GM03348 (cell line): ENCODE results near the gene SPEN.
A peak's percentile ranks its signal among the peaks of the same experiment; 100 is the strongest.
"Not testable (repeated sequence)": the region's sequence is repeated elsewhere in the genome, so short reads cannot be mapped to it uniquely, and the experiment has no call there.

Experiments
- DNase-seq: peaks from one replicate; pipeline ENCODE4 v3.0.0; 2012; ENCODE audit warnings: low spot score

Gene SPEN

GRCh38 chr1:15833069-15833679 is 14.3 kb upstream of the SPEN start:
- peak; percentile 52 for DNase-seq

DNA sequence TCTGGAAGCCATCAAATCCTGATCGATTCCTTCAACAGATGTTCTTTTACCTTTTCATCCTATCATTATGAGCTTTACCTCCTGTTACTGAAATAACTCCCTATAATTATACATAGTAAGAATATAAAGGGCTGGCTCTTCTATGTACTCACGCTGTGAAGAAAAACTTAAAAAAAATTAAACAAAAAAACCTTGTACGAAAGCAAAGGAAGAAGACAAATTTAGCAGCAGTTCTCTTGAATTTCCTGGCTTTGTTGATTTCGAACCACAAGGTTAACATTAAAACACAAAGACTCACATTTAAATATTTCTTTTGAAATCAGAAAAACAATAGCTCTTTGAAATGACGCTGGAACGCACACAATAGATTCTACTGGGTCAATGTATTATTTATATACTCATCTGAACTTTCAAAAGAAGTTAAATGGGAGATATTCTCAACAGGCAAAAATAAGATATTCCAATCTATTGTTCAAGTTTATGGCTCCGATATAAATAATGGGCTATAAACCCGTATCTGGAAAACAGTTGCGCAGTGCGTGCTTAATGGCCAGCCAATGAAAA is 13.6 kb upstream of the SPEN start:
- DNase-seq, result peak; percentile 84

- peak; percentile 88 for DNase-seq
Measured at GRCh38 chr1:15834406-15835204, 12.9 kb upstream of the SPEN start.

- no peak for DNase-seq
Measured at GRCh38 chr1:15835205-15835740, 12.2 kb upstream of the SPEN start.

GRCh38 chr1:15835741-15836510 is 11.6 kb upstream of the SPEN start:
- DNase-seq, result peak; percentile 96

GRCh38 chr1:15836511-15836771 is 11.1 kb upstream of the SPEN start:
- not testable (repeated sequence) for DNase-seq

DNA sequence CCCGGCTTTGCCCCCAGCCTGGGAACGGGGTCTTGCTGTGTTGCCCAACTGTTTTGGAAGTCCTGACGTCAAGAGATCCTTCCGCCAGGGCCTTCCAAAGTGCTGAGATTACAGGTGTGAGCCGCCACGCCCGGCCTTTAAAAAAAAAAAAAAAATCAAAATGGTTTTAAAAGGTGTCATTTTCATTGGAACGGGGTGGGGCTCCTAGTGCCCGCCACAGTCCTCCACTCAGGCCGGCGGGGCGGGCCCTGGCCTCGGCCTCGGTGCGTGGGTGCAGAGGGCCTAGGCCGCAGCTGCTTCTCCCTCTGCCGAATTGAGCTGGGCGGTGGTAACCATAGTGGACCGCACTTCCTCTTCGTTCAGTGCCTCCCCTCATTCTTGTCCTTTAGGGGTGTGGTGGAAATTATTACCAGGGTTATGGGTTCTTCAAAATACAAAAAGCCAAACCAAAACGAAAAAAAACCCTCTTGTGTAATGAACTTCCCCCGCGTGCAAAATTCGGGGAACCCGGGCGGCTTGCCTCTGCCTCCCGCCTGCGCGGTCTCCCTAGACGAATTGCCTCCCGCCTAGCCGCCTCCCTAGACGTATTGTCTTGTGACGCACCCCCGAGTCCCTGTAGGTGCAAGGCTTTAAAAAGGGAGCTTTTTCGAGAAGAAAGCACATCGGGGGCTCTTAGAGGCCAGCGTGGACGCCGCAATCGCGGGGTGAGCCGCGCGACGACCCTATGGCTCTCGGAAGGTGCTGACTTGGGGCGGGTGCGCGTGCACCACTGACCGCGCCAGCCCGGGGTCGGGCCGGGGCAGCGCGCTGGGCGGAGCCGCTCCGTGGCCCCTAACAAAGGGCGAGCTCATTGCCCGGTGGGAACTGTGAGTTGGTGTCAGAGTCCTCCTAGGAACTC is 10.5 kb upstream of the SPEN start:
- DNase-seq, result no peak

- DNase-seq, result no peak
Measured at GRCh38 chr1:15837931-15838330, 9.6 kb upstream of the SPEN start.

DNA sequence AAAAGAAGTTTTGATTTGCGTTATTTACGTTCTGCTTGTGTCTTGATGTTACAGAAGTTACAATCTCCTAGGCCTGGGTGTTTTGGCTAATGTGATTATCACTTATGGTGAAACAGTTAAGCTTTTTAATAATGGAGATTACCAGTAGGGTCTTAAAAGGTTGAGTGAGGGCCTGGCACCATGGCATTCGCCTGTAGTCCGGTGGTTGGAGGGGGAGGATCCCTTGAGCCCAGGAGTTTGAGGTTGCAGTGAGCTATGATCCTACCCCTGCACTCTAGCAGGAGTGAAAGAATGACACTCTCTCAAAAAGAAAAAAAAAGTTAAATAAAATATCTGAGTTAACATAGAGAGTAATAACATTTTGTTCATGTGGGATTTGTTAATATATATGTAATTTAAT is 8.8 kb upstream of the SPEN start:
- DNase-seq, result no peak

- DNase-seq, result no peak
Measured at GRCh38 chr1:15843826-15844572, 3.5 kb upstream of the SPEN start.

DNA sequence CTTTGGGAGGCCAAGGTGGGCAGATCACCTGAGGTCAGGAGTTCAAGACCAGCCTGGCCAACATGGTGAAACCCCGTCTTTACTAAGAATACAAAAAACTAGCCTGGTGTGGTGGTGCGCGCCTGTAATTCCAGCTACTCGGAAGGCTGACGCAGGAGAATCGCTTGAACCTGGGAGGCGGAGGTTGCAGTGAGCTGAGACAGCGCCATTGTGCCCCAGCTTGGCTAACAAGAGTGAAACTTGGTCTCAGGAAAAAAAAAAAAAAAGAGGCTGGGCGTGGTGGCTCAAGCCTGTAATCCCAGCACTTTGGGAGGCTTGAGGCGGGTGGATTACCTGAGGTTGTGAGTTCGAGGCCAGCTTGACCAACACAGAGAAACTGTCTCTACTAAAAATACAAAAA is 1.5 kb upstream of the SPEN start:
- not testable (repeated sequence) for DNase-seq

- DNase-seq, result no peak
Measured at GRCh38 chr1:15847893-15848142, 311 bp downstream of the SPEN start.

DNA sequence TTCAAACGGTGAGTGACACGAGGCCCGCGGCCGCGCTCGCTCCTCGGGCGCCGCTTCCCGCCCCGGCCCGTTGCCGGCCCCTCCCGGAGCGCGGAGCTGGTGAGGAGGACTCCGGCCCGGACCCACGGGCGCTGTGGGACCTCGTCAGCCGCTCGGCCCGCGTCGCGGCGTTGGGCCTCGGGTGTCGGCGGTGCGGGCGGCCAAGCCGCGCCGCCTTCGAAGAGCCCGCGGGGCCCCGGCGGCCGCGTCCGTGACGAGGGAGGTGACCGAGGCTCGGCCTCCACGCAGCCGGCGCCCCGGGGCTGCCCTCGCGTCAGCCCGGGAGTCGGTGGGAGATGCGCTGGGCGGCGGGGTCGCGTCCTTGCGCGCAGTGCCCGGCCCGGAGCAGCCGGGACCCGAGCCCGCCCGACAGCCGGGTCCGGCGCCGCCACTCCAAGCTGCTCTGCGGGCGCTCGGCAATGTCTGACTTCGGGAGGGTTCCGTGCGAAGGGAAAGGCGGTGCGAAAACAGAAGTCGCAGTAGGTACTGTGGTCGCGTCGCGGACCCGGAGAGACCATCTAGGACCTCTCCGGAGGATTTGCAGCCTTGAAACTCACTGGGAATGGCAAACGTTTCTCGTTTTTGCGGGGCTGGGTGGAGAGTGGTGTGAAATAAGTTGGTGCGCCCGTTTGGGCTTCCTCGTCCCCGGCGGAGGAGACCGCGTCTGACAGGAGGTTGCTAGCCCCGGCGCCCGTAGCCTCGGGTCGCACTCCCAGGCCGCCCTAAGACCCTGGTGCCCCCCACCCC is 829 bp downstream of the SPEN start:
- DNase-seq, result peak; percentile 32

DNA sequence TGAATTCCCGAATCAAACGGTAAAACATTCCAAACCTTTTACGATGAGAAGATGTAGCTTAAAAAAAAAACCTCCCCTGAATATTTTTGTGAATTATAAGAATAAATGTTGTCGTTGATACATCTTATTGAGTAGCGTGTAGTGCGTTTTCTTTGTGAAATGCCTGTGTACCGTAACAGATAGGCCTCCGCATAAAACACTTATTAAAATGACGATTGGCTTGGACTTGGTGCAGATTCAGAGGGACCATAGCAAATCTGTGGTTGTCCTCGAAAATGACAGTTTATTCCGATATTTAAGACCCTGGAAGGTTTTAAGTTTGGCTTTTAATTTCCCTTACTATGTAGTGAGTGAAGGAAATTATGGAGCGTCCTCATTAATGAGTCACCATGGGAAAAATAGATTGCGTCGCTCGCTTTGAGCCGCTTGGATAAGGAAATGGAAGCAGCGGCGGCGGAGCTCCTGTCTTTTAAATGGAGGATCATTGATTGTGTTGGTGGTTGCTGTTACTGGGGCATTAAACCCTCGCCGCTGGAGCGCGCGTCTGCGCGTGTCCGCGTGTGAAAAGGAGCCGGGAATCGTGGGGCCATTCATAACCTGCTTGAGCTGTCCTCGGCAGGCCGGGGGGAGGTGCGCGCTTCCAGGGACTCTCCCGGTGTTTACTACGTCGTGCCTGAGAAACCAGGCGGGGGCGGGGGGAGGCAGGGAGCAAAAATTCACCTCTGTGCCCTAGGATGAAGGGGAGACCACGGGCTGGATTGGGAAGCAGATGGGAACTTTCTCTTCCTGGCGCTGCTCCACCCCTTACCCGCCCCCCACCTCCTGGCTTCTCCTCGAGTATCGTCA is 1.6 kb downstream of the SPEN start:
- peak; percentile 53 for DNase-seq

- peak; percentile 36 for DNase-seq
Measured at GRCh38 chr1:15849775-15850324, 2.3 kb downstream of the SPEN start.

- no peak for DNase-seq
Measured at GRCh38 chr1:15850471-15851001, 3.0 kb downstream of the SPEN start.

DNA sequence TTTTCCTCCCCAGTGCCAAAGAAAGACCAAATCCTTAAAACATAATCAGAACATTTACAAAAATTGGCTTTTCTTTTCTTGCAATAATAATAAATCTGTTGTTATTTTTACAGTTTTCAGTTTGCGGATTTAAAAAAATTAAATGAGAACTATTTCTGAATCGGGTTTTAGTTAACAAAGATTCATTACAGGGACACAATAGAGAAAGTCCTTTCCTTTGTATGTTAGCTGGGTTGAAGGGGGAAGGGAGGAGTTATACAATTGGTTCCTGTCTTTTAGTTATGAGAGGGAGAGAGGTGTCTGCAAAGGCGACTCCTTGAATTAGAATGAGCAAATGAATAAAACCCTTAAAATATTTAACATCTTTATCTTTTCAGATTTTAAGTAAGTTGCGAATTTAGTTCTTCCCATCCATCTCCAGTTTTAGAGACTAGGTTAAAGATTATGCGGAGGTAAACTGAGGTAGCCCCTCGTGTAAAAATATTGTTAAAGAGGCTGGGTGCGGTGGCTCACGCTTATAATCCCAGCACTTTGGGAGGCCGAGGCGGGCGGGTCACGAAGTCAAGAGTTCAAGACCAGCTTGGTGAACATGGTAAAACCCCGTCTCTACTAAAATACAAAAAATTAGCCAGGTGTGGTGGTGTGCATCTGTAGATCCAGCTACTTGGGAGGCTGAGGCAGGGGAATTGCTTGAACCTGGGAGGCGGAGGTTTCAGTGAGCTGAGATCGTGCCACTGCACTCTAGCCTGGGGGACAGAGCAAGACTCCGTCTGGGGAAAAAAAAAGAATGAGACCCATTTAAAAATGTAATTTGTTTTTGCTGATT is 3.9 kb downstream of the SPEN start:
- no peak for DNase-seq
